Colonic mucosa (tissue), 4 donors: ENCODE results near the gene RASGRP2. TPM values are rescaled to one million over a fixed set of nuclear protein-coding genes. Genes with fewer than 3 reads are reported as not detected.

Source experiments
- DNase-seq: peaks from one replicate; pipeline ENCODE4 v3.0.0-alpha.2; 2020
- H3K27ac ChIP-seq: fragments of 200-600 bp; one replicate; pipeline ENCODE4 v1.8.0; 2021
- H3K27me3 ChIP-seq: fragments of 200-600 bp; one replicate; pipeline ENCODE4 v1.8.0; 2021
- H3K36me3 ChIP-seq: fragments of 200-600 bp; one replicate; pipeline ENCODE4 v1.8.0; 2021
- H3K4me1 ChIP-seq: fragments of 200-600 bp; one replicate; pipeline ENCODE4 v1.8.0; 2021; ENCODE audit warnings: mild to moderate bottlenecking
- H3K4me3 ChIP-seq: fragments of 200-600 bp; one replicate; pipeline ENCODE4 v1.8.0; 2021
- H3K9ac ChIP-seq, 2 donors: one replicate each; pipeline ENCODE4 v1.7.0; 2013; ENCODE audit warnings: control low read depth in 2 of 2, low read depth in 2 of 2, low read length in 2 of 2
- H3K9me3 ChIP-seq: fragments of 200-600 bp; one replicate; pipeline ENCODE4 v1.8.0; 2021
- CTCF ChIP-seq: fragments of 200-600 bp; IDR thresholded peaks from one replicate; pipeline ENCODE4 v1.8.0; 2022; ENCODE audit warnings: antibody characterized with exemption, mild to moderate bottlenecking
- intact Hi-C: fragments of 100-400 bp; cut with DNase I; formaldehyde crosslinking; loops from one replicate; pipeline ENCODE4 v1.14.1; 2022
- total RNA-seq, 2 donors: library from RNA; stranded (reverse); fragmentation: NEBNext Ultra II Directional in 1 of 2; extraction: Animal tissue kit (Norgen Biotek cat#: 25700) in 1 of 2; gene quantifications; one replicate each; pipeline ENCODE4 v1.2.1, GENCODE V29; 2021
- donor health status: healthy.
- donor health status: DM: no; HTN: no; CAD: no.
- donor health status: DM: no; HTN: no; CAD: no.

The RASGRP2 gene
- total RNA-seq, 2 donors from 2014 or later, result 2.8 to 3.5 TPM

GRCh38 chr11:64728757-64729365 is 15.1 kb downstream of the RASGRP2 start:
- Histone ChIP-seq H3K4me1 (no peaks in the 10 kb centered on the region), H3K9ac (no peak overlapping the region), H3K27ac (no peak overlapping the region), H3K4me3 (no peak overlapping the region), H3K9me3 (no peaks in the 10 kb centered on the region), H3K27me3 (no peaks in the 10 kb centered on the region), H3K36me3 (no peaks in the 10 kb centered on the region)
- TF ChIP-seq CTCF, result no peak
- no peak for DNase-seq
- intact Hi-C loops, result no loop called here

- DNase-seq, result no peak
- intact Hi-C loops, result no loop called here
- no peak for TF ChIP-seq CTCF
- Histone ChIP-seq H3K27me3 (no peaks in the 10 kb centered on the region), H3K4me3 (no peak overlapping the region), H3K9ac (no peak overlapping the region), H3K9me3 (no peaks in the 10 kb centered on the region), H3K4me1 (no peaks in the 10 kb centered on the region), H3K27ac (no peak overlapping the region), H3K36me3 (no peaks in the 10 kb centered on the region)
Observed at GRCh38 chr11:64726867-64727530, 16.9 kb downstream of the RASGRP2 start.

- no peak for DNase-seq
- no peaks in the 10 kb centered on the region for H3K4me1 ChIP-seq
- intact Hi-C loops, result no loop called here
- H3K27me3 ChIP-seq, result no peaks in the 10 kb centered on the region
- TF ChIP-seq CTCF, result no peak
- H3K36me3 ChIP-seq, result no peaks in the 10 kb centered on the region
- no peak overlapping the region for H3K9ac ChIP-seq
- H3K27ac ChIP-seq, result no peak overlapping the region
- no peak overlapping the region for H3K4me3 ChIP-seq
- H3K9me3 ChIP-seq, result no peaks in the 10 kb centered on the region
Observed at GRCh38 chr11:64726211-64726641, 17.7 kb downstream of the RASGRP2 start.

- TF ChIP-seq CTCF, result no peak
Observed at GRCh38 chr11:64724863-64725532, 18.9 kb downstream of the RASGRP2 start.

GRCh38 chr11:64723907-64724862 is 19.8 kb downstream of the RASGRP2 start:
- TF ChIP-seq CTCF, result no peak
- H3K9ac ChIP-seq, result peak overlapping the region in 1 of 2 donors; percentile 50
- H3K4me3 ChIP-seq, result peak overlapping the region; percentile 75

More at GRCh38 chr11:64724863-64725532, 18.9 kb downstream of the RASGRP2 start:
- Histone ChIP-seq H3K9ac (no peak overlapping the region), H3K36me3 (no peaks in the 10 kb centered on the region), H3K9me3 (no peaks in the 10 kb centered on the region), H3K4me1 (no peaks in the 10 kb centered on the region), H3K27ac (no peak overlapping the region), H3K4me3 (no peak overlapping the region), H3K27me3 (peaks cover 1% of the 10 kb centered on the region)
- intact Hi-C loops, result no loop called here
- no peak for DNase-seq

More at GRCh38 chr11:64723907-64724862, 19.8 kb downstream of the RASGRP2 start:
- H3K4me1 ChIP-seq, result no peaks in the 10 kb centered on the region
- no peaks in the 10 kb centered on the region for H3K36me3 ChIP-seq
- H3K27ac ChIP-seq, result no peak overlapping the region
- intact Hi-C loops, result no loop called here
- no peak for DNase-seq
- no peaks in the 10 kb centered on the region for H3K9me3 ChIP-seq
- H3K27me3 ChIP-seq, result peaks cover 8% of the 10 kb centered on the region
